HL-60 (cell line): Measurements from ENCODE around the gene GRIK1.

Experiments
- DNase-seq, 2 experiments: peaks; one replicate each; pipeline ENCODE4 v3.0.0-alpha.2; 2010 to 2020; ENCODE audit warnings: low read depth in 1 of 2, low spot score in 1 of 2
- H3K27ac ChIP-seq: fragments of 250-450 bp; sonication (Bioruptor Pico); replicated peaks from 2 replicates; pipeline ENCODE4 v1.5.1; 2020; ENCODE audit warnings: mild to moderate bottlenecking, moderate library complexity
- H3K27me3 ChIP-seq: fragments of 250-450 bp; sonication (Bioruptor Pico); 2 replicates; pipeline ENCODE4 v1.5.1; 2021; ENCODE audit warnings: mild to moderate bottlenecking, moderate library complexity; ENCODE audit not compliant: insufficient read depth, poor library complexity, severe bottlenecking
- H3K4me3 ChIP-seq: replicated peaks from 2 replicates; pipeline ENCODE4 v1.5.1; 2011; ENCODE audit warnings: mild to moderate bottlenecking, control low read depth, low read length; ENCODE audit not compliant: insufficient read depth
- GABPA ChIP-seq: IDR thresholded peaks from 2 replicates; pipeline ENCODE4 v1.6.1; 2012; ENCODE audit warnings: low read depth
- POLR2AphosphoS5 ChIP-seq: IDR thresholded peaks from 2 replicates; pipeline ENCODE4 v1.6.1; 2012; ENCODE audit warnings: low read depth
- SPI1 ChIP-seq: IDR thresholded peaks from 2 replicates; pipeline ENCODE4 v1.6.1; 2012; ENCODE audit warnings: low read depth, mild to moderate bottlenecking, borderline replicate concordance
- TF ChIP-seq, protein P1 (sequence below): IDR thresholded peaks from 2 replicates; pipeline ENCODE4 v1.6.1; 2012; ENCODE audit warnings: low read depth; ENCODE audit not compliant: insufficient replicate concordance
- TF ChIP-seq, protein P2 (sequence below): IDR thresholded peaks from one replicate; pipeline ENCODE4 v1.5.1; 2011; ENCODE audit warnings: low read length, control low read depth, inconsistent platforms; ENCODE audit not compliant: insufficient read depth

The GRIK1 gene

DNA sequence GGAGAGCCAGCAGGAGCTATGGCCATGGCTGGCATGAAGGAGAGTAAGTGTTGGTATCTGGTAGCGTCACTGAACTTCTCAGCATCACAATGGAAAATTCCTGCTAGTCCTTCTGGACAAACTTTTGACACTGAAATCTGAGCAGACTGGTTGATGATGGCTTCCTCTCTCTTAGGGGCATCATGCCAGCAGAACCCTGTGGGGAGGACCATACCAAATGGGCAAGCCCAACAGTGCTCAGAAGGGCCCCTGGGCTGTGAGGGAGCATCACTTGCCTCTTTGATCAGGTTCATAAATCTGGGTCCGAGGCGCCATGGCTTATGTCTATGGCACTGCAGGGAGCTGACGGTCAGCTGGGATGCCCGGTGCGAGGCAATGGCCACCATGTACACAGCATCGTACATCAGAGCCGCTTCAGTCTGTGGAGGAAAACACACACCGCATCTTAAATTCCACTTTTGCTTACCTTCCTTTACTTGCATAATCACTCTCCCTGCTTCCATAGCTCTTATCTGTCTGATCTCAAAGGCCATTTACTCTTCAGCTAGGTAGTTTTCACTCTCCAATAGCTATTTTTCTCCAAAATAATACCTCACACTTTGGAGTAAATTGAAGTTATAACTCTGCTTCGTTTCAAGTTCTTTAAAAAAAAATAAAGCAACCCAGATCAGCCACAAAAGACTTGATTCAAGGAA lies 297.1 kb downstream of the GRIK1 start:
- no peak overlapping the region for H3K4me3 ChIP-seq
- H3K27ac ChIP-seq: no peak overlapping the region
- no peaks in the 10 kb centered on the region for H3K27me3 ChIP-seq
- TF ChIP-seq GABPA (no peak), SPI1 (no peak)
- TF ChIP-seq, protein P1, sequence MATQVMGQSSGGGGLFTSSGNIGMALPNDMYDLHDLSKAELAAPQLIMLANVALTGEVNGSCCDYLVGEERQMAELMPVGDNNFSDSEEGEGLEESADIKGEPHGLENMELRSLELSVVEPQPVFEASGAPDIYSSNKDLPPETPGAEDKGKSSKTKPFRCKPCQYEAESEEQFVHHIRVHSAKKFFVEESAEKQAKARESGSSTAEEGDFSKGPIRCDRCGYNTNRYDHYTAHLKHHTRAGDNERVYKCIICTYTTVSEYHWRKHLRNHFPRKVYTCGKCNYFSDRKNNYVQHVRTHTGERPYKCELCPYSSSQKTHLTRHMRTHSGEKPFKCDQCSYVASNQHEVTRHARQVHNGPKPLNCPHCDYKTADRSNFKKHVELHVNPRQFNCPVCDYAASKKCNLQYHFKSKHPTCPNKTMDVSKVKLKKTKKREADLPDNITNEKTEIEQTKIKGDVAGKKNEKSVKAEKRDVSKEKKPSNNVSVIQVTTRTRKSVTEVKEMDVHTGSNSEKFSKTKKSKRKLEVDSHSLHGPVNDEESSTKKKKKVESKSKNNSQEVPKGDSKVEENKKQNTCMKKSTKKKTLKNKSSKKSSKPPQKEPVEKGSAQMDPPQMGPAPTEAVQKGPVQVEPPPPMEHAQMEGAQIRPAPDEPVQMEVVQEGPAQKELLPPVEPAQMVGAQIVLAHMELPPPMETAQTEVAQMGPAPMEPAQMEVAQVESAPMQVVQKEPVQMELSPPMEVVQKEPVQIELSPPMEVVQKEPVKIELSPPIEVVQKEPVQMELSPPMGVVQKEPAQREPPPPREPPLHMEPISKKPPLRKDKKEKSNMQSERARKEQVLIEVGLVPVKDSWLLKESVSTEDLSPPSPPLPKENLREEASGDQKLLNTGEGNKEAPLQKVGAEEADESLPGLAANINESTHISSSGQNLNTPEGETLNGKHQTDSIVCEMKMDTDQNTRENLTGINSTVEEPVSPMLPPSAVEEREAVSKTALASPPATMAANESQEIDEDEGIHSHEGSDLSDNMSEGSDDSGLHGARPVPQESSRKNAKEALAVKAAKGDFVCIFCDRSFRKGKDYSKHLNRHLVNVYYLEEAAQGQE: no peak
- DNase-seq: no peak

DNA sequence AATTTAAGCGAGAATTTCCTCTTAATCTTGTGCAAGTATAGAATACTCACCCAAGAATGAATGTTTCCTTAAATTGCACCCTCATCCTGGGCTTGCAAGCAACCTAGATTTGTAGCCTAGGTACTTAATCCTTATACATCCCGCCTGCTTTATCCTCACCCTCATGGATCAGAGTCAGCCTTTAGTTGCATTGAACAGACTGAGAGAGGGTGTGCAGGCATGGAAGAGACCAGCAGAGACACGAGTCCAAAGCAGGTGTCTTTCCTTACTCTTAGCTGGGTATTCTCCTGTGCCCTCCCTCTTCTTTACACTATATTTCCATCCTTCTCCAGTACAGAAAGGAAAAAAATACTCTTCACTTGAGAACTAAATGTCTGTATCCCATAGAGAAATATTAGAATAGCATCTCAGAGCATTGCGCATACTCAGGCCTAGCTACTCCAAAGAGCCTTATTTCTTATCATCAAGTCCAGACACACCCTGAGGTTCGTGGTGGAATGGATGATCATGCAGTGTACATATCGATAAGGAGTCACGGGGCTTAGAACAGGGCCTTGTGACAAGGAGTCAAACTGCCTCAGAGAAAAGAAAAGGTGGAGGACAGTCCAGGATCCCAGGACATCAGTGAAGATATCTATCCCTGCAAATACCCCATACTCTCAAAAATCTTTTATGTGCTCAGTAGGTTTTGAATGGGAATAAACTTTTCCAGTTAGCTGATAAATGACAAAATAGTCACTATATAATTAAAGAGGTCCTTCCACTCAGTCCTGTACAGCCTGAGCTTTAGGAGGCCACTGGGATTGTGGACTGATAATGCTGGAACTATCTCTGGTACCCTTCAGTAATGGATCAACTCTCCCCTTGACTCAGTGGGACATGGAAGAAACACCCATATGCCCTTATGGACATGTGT lies 297.9 kb downstream of the GRIK1 start:
- DNase-seq: no peak
- no peak overlapping the region for H3K4me3 ChIP-seq
- TF ChIP-seq POLR2AphosphoS5 (no peak), GABPA (no peak), SPI1 (no peak)
- TF ChIP-seq, protein P1: no peak
- TF ChIP-seq, protein P2, sequence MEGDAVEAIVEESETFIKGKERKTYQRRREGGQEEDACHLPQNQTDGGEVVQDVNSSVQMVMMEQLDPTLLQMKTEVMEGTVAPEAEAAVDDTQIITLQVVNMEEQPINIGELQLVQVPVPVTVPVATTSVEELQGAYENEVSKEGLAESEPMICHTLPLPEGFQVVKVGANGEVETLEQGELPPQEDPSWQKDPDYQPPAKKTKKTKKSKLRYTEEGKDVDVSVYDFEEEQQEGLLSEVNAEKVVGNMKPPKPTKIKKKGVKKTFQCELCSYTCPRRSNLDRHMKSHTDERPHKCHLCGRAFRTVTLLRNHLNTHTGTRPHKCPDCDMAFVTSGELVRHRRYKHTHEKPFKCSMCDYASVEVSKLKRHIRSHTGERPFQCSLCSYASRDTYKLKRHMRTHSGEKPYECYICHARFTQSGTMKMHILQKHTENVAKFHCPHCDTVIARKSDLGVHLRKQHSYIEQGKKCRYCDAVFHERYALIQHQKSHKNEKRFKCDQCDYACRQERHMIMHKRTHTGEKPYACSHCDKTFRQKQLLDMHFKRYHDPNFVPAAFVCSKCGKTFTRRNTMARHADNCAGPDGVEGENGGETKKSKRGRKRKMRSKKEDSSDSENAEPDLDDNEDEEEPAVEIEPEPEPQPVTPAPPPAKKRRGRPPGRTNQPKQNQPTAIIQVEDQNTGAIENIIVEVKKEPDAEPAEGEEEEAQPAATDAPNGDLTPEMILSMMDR: no peak
- H3K27ac ChIP-seq: no peak overlapping the region
- H3K27me3 ChIP-seq: no peaks in the 10 kb centered on the region

DNA sequence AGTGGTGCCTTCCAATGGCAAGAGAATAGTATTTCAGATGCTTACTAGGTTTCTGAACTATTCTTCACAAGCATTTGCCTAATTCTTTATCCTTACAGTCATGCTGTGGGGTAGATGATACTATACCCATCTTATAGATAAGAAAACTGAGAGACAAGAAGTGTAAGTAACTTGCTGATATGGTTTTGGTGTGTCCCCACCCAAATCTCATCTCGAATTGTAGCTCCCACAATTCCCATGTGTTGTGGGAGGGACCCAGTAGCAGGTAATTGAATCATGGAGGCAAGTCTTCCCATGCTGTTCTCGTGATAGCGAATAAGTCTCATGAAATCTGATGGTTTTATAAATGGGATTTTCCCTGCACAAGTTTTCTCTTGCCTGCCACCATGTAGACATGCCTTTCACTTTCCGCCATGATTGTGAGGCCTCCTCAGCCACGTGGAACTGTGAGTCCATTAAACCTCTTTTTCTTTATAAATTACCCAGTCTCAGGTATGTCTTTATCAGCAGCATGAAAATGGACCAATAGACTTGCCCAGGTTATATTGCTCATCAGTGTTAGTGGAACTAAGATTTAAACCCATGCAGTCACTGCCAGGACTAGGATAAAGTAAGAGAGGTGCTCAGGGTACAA lies 298.7 kb downstream of the GRIK1 start:
- no peak for TF ChIP-seq SPI1
- TF ChIP-seq, protein P1: no peak
- TF ChIP-seq POLR2AphosphoS5: no peak
- TF ChIP-seq, protein P2: no peak
- no peak for TF ChIP-seq GABPA
- no peaks in the 10 kb centered on the region for H3K27me3 ChIP-seq
- H3K27ac ChIP-seq: peak overlapping the region; percentile 70
- H3K4me3 ChIP-seq: no peak overlapping the region
- DNase-seq: no peak
